Measurements from ENCODE around the gene SORBS1.

DNA sequence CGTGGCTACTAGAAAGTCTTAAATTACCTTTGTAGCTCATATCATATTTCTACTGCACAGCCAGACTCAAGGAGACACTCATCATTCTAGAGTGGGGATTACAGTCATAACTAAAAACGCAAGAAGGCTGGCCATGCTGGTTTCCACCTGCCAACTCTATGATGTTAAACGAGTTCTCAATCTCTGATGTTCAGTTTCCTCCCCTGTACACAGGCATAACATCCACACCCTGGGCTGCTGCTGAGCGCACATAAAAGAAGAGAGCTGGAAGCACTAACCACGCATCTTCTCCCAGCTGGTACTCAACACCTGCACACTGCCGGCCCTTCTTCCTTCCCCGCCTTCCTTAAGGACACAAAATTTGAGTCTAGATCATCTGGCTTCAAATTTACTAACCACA is 60.5 kb downstream of the SORBS1 start:
- TF ChIP-seq, protein P1, sequence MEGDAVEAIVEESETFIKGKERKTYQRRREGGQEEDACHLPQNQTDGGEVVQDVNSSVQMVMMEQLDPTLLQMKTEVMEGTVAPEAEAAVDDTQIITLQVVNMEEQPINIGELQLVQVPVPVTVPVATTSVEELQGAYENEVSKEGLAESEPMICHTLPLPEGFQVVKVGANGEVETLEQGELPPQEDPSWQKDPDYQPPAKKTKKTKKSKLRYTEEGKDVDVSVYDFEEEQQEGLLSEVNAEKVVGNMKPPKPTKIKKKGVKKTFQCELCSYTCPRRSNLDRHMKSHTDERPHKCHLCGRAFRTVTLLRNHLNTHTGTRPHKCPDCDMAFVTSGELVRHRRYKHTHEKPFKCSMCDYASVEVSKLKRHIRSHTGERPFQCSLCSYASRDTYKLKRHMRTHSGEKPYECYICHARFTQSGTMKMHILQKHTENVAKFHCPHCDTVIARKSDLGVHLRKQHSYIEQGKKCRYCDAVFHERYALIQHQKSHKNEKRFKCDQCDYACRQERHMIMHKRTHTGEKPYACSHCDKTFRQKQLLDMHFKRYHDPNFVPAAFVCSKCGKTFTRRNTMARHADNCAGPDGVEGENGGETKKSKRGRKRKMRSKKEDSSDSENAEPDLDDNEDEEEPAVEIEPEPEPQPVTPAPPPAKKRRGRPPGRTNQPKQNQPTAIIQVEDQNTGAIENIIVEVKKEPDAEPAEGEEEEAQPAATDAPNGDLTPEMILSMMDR (IDR thresholded peaks at IDR 0.05), result no peak
- no peak for TF ChIP-seq POLR2A (IDR thresholded peaks at IDR 0.05)
